Central memory CD8-positive, alpha-beta T cell (primary cell): ENCODE measurements around the gene SNCAIP.

Experiments
- ATAC-seq: fragments of 150-1000 bp; cut with Tn5 transposase; replicated peaks from 2 replicates; pipeline ENCODE4 v1.10.0; 2022; ENCODE audit warnings: mild to moderate bottlenecking, moderate FRiP score, moderate number of reproducible peaks; ENCODE audit not compliant: poor library complexity, severe bottlenecking; ENCODE audit errors: extremely low read depth
- DNase-seq, 2 donors: peaks; one replicate each; pipeline ENCODE4 v3.0.0; 2021; ENCODE audit warnings: low spot score in 2 of 2
- H3K27ac Mint-ChIP-seq: one replicate; pipeline ENCODE4 v1.8.0; 2022; ENCODE audit warnings: low read depth, mild to moderate bottlenecking, moderate library complexity, mixed read lengths
- H3K27me3 Mint-ChIP-seq: one replicate; pipeline ENCODE4 v1.8.0; 2022; ENCODE audit warnings: mixed read lengths
- H3K36me3 Mint-ChIP-seq: one replicate; pipeline ENCODE4 v1.8.0; 2022; ENCODE audit warnings: mild to moderate bottlenecking, moderate library complexity, mixed read lengths; ENCODE audit not compliant: insufficient read depth
- H3K4me1 Mint-ChIP-seq: one replicate; pipeline ENCODE4 v1.8.0; 2022; ENCODE audit warnings: mixed read lengths
- H3K4me3 Mint-ChIP-seq: one replicate; pipeline ENCODE4 v1.8.0; 2022; ENCODE audit warnings: mild to moderate bottlenecking, moderate library complexity, mixed read lengths
- H3K9me3 Mint-ChIP-seq: one replicate; pipeline ENCODE4 v1.8.0; 2022; ENCODE audit warnings: mixed read lengths

The SNCAIP gene

GRCh38 chr5:122454541-122454940, 142.5 kb downstream of the SNCAIP start:
- H3K36me3 Mint-ChIP-seq: no peaks in the 10 kb centered on the region
- peaks cover 5% of the 10 kb centered on the region for H3K9me3 Mint-ChIP-seq
- no peak overlapping the region for H3K27ac Mint-ChIP-seq
- H3K27me3 Mint-ChIP-seq: no peaks in the 10 kb centered on the region
- ATAC-seq (no peak), DNase-seq (no peak)
- no peak overlapping the region for H3K4me3 Mint-ChIP-seq
- H3K4me1 Mint-ChIP-seq: no peaks in the 10 kb centered on the region

- H3K27me3 Mint-ChIP-seq: no peaks in the 10 kb centered on the region
- H3K4me1 Mint-ChIP-seq: no peaks in the 10 kb centered on the region
- H3K27ac Mint-ChIP-seq: no peak overlapping the region
- no peak for ATAC-seq
- H3K9me3 Mint-ChIP-seq: peaks cover 5% of the 10 kb centered on the region
- no peak for DNase-seq
- H3K4me3 Mint-ChIP-seq: no peak overlapping the region
- no peaks in the 10 kb centered on the region for H3K36me3 Mint-ChIP-seq
These were observed 143.9 kb downstream of the SNCAIP start for GRCh38 chr5:122455939-122456338.

DNA sequence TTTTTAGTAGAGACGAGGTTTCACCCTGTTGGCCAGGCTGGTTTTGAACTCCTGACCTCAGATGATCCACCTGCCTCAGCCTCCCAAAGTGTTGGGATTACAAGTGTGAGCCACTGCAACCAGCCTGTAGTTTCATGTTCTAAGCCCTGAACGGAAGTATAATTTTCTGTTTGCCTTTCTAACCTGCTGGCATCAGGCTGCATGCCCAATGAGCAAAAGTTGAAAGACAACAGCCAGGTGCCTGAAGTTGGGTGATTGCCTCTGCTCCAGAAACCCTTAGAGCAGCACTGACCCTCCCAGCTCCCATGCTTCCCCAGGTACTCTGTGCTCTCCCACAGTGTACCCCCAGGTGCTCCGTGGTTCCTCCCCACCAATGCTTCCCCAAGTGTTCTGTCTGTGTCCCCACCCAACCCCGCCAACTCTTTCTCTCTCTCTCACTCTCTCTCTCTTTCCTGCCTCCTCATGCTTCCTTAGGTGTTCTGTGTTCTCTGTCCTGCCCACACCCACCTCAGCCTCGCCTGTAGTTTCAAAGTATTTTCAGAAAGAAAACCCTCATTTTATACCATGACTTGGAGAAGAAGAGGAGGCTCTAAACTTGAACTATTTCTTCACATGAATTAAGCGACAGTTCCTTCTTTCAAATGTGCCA, 145.3 kb downstream of the SNCAIP start:
- no peak overlapping the region for H3K27ac Mint-ChIP-seq
- no peak for DNase-seq
- no peaks in the 10 kb centered on the region for H3K4me1 Mint-ChIP-seq
- peaks cover 5% of the 10 kb centered on the region for H3K9me3 Mint-ChIP-seq
- ATAC-seq: no peak
- H3K36me3 Mint-ChIP-seq: no peaks in the 10 kb centered on the region
- H3K27me3 Mint-ChIP-seq: no peaks in the 10 kb centered on the region
- H3K4me3 Mint-ChIP-seq: no peak overlapping the region

DNA sequence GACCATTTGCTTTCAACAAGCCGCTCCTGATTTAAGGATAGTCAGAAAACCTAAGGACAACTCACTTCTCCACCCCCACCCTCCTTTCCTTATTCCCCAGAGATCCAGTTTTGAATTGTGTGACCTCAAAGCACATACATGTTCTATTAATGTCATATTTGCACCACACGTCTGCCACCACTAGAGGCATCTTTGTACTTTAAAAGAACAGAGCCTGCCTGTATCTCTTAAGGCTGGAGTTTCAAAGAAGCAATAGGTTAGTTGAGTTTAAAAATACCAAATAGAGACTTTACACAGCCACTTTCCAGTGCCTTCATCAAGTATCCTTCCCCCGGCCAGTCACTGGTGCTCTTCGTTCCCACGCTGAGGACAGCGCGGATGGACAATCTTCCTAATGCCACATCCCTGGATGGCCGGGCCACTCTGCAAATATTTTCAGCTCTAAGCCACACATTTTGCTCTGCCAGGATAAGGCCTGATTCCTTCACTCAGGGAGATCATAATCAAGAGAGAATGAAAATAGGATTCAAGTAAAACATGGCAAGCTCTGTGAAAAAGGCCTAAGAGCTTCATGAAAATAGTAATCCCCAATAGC, 146.3 kb downstream of the SNCAIP start:
- Mint-ChIP-seq H3K9me3 (peaks cover 5% of the 10 kb centered on the region), H3K4me1 (no peaks in the 10 kb centered on the region), H3K27ac (no peak overlapping the region), H3K4me3 (no peak overlapping the region), H3K36me3 (no peaks in the 10 kb centered on the region), H3K27me3 (no peaks in the 10 kb centered on the region)
- ATAC-seq: no peak
- no peak for DNase-seq

DNA sequence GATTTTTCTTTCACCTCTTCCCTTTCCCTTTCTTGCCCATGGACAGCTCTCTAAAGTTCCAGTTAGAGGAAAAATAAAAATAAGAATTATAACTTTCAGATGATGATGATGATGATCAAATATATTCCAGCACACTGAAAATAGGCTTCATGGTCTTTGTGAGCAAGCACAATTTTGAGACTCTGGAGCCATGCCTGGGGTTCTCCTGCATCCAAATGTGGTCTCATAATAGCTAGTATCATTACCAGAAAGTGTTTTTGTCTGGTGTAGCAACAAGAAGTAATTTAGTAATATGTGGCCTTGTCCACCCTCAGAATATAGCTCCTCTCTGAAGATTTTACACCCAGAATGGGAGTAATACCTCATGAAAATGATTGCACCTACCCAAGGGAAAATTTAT, 150.4 kb downstream of the SNCAIP start:
- Mint-ChIP-seq H3K4me3 (no peak overlapping the region), H3K36me3 (no peaks in the 10 kb centered on the region), H3K4me1 (no peaks in the 10 kb centered on the region), H3K27ac (no peak overlapping the region), H3K9me3 (peaks cover 3% of the 10 kb centered on the region), H3K27me3 (no peaks in the 10 kb centered on the region)
- no peak for DNase-seq
- no peak for ATAC-seq

GRCh38 chr5:122463221-122463620, 151.2 kb downstream of the SNCAIP start:
- Mint-ChIP-seq H3K27ac (no peak overlapping the region), H3K9me3 (no peaks in the 10 kb centered on the region), H3K4me3 (no peak overlapping the region), H3K4me1 (no peaks in the 10 kb centered on the region), H3K36me3 (no peaks in the 10 kb centered on the region), H3K27me3 (no peaks in the 10 kb centered on the region)
- DNase-seq: no peak
- no peak for ATAC-seq

DNA sequence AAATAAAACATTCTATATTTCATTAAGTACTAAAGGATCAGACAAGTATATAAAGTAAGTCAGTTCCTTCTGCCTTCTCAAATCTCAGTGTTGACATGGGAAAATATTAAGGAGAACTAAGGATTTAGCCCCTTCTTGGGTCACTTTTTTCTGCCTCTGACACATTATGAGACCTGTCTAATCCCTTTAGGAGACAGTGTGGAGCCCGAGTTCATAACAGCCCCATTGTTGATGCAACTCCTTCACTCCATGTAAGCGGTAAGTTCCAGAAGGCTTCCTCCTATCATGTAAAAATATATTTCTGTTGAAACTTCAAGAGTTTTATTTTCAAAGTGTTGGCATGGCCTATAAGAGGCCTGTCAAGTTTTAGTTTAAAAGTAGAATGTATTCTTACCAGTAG, 152.2 kb downstream of the SNCAIP start:
- Mint-ChIP-seq H3K36me3 (no peaks in the 10 kb centered on the region), H3K27me3 (no peaks in the 10 kb centered on the region), H3K4me1 (no peaks in the 10 kb centered on the region), H3K27ac (no peak overlapping the region), H3K9me3 (no peaks in the 10 kb centered on the region), H3K4me3 (no peak overlapping the region)
- ATAC-seq (no peak), DNase-seq (no peak)

GRCh38 chr5:122465031-122465577, 153.1 kb downstream of the SNCAIP start:
- no peak overlapping the region for H3K4me3 Mint-ChIP-seq
- no peak for DNase-seq
- no peaks in the 10 kb centered on the region for H3K9me3 Mint-ChIP-seq
- no peak overlapping the region for H3K27ac Mint-ChIP-seq
- no peak for ATAC-seq
- H3K27me3 Mint-ChIP-seq: no peaks in the 10 kb centered on the region
- no peaks in the 10 kb centered on the region for H3K4me1 Mint-ChIP-seq
- no peaks in the 10 kb centered on the region for H3K36me3 Mint-ChIP-seq

DNA sequence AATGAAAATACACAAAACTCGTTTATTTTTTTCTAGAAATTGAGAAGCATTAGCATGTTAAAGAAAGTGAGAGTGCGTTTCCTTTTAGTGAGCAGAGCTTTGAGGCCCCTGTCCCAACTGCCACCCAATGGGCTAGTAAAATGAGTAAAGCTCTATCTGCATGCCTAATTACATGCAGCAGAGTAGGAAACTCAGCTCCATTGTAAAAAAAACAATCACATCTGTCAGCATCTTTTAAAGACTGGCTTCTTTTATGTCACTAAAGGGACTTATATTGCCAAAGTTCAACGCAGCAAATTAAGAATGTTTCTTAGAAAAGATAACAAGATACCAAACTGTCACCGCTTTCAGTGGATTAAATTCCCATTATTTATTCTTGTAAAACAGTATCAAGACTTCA, 154.0 kb downstream of the SNCAIP start:
- H3K27ac Mint-ChIP-seq: no peak overlapping the region
- DNase-seq (no peak), ATAC-seq (no peak)
- H3K27me3 Mint-ChIP-seq: no peaks in the 10 kb centered on the region
- no peak overlapping the region for H3K4me3 Mint-ChIP-seq
- H3K36me3 Mint-ChIP-seq: peaks cover 2% of the 10 kb centered on the region
- no peaks in the 10 kb centered on the region for H3K4me1 Mint-ChIP-seq
- H3K9me3 Mint-ChIP-seq: no peaks in the 10 kb centered on the region

GRCh38 chr5:122468351-122469116, 156.5 kb downstream of the SNCAIP start:
- peaks cover 2% of the 10 kb centered on the region for H3K36me3 Mint-ChIP-seq
- ATAC-seq (no peak), DNase-seq (no peak)
- H3K9me3 Mint-ChIP-seq: no peaks in the 10 kb centered on the region
- H3K4me3 Mint-ChIP-seq: no peak overlapping the region
- H3K4me1 Mint-ChIP-seq: no peaks in the 10 kb centered on the region
- no peak overlapping the region for H3K27ac Mint-ChIP-seq
- H3K27me3 Mint-ChIP-seq: no peaks in the 10 kb centered on the region

GRCh38 chr5:122469384-122469919, 157.4 kb downstream of the SNCAIP start:
- Mint-ChIP-seq H3K4me1 (no peaks in the 10 kb centered on the region), H3K27ac (no peak overlapping the region), H3K27me3 (no peaks in the 10 kb centered on the region), H3K9me3 (no peaks in the 10 kb centered on the region), H3K4me3 (no peak overlapping the region), H3K36me3 (peaks cover 2% of the 10 kb centered on the region)
- ATAC-seq: no peak
- no peak for DNase-seq

GRCh38 chr5:122470365-122470764, 158.3 kb downstream of the SNCAIP start:
- Mint-ChIP-seq H3K27me3 (no peaks in the 10 kb centered on the region), H3K36me3 (peaks cover 2% of the 10 kb centered on the region), H3K4me3 (no peak overlapping the region), H3K9me3 (no peaks in the 10 kb centered on the region), H3K27ac (no peak overlapping the region), H3K4me1 (no peaks in the 10 kb centered on the region)
- DNase-seq (no peak), ATAC-seq (no peak)
